Vagina (tissue), 2 donors: Measurements from ENCODE around the gene SLC16A6.
"Not testable (repeated sequence)": the region's sequence is repeated elsewhere in the genome, so short reads cannot be mapped to it uniquely, and the experiment has no call there.

ENCODE experiments used
- CTCF ChIP-seq, 3 experiments: fragments of 450-650 bp in 2 of 3; fragments of 200-600 bp in 1 of 3; sonication (generic) in 1 of 3; IDR thresholded peaks; one replicate each; pipeline ENCODE4 v1.5.1; 2017 to 2019; ENCODE audit warnings: antibody characterized with exemption in 3 of 3, mild to moderate bottlenecking in 2 of 3, moderate library complexity in 2 of 3
- POLR2A ChIP-seq, 2 donors: fragments of 450-650 bp; IDR thresholded peaks; one replicate each; pipeline ENCODE4 v1.6.1; 2017; ENCODE audit warnings: antibody characterized with exemption in 2 of 2, mild to moderate bottlenecking in 2 of 2, moderate library complexity in 2 of 2
- POLR2AphosphoS5 ChIP-seq, 2 donors: sonication (generic); formaldehyde crosslinking; IDR thresholded peaks; one replicate each; pipeline ENCODE4 v1.9.0; 2017; ENCODE audit warnings: antibody characterized with exemption in 2 of 2, mild to moderate bottlenecking in 2 of 2, low read depth in 1 of 2; ENCODE audit not compliant: insufficient read depth in 1 of 2

GRCh38 chr17:68259648-68259951 lies 31.3 kb downstream of the SLC16A6 start:
- TF ChIP-seq POLR2A (IDR thresholded peaks at IDR 0.05); POLR2AphosphoS5 (IDR thresholded peaks at IDR 0.05; ENCODE audit: insufficient read depth in 1 of 2, low read depth in 1 of 2); CTCF (IDR thresholded peaks at IDR 0.05): not testable (repeated sequence)
